A673 (cell line): ENCODE results near the gene SMC2.

Source experiments
- EZH2 ChIP-seq: fragments of 200-600 bp; sonication (generic); IDR thresholded peaks from 2 replicates; pipeline ENCODE4 v1.6.1; 2017; ENCODE audit warnings: borderline replicate concordance, low read depth, mild to moderate bottlenecking, mixed read lengths, antibody characterized with exemption, low read length; ENCODE audit not compliant: poor library complexity, severe bottlenecking
- TF ChIP-seq, protein P1 (sequence below): fragments of 300-800, 200-600 bp; sonication (generic); conservative IDR thresholded peaks from 2 replicates; pipeline ENCODE4 v1.5.1; 2017; ENCODE audit warnings: low read depth, mild to moderate bottlenecking, antibody characterized with exemption, low read length, moderate library complexity, mixed read lengths

DNA sequence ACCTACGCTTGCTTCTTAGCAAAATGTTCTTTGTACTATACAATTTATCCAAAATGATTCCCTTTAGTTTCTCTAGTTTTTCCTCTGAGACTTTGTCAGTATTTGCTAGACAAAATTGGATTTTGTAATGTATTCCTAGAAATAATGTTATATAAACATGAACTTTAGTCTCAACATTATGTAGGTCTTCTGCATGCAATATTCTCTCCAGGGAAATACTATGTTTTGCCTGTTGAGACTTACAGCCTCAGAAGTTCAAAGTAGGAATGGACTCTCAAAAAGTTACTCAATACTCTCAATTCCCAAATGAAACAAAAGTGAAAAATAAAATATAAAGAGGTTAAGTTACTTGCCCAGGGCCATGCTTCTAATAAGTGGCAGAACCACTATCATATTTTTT is 24.8 kb upstream of the SMC2 start:
- TF ChIP-seq, protein P1, sequence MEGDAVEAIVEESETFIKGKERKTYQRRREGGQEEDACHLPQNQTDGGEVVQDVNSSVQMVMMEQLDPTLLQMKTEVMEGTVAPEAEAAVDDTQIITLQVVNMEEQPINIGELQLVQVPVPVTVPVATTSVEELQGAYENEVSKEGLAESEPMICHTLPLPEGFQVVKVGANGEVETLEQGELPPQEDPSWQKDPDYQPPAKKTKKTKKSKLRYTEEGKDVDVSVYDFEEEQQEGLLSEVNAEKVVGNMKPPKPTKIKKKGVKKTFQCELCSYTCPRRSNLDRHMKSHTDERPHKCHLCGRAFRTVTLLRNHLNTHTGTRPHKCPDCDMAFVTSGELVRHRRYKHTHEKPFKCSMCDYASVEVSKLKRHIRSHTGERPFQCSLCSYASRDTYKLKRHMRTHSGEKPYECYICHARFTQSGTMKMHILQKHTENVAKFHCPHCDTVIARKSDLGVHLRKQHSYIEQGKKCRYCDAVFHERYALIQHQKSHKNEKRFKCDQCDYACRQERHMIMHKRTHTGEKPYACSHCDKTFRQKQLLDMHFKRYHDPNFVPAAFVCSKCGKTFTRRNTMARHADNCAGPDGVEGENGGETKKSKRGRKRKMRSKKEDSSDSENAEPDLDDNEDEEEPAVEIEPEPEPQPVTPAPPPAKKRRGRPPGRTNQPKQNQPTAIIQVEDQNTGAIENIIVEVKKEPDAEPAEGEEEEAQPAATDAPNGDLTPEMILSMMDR: no peak
- no peak for TF ChIP-seq EZH2
